Stimulated activated CD8-positive, alpha-beta memory T cell treated with anti-CD3 and anti-CD28 coated beads, Interleukin-7, amount 100 ng/mL, for 4 hours (primary cell): ENCODE results near the gene NOX4.

Experiments used
- DNase-seq, 2 donors: peaks; one replicate each; pipeline ENCODE4 v3.0.0-alpha.2; 2020; ENCODE audit warnings: low read depth in 2 of 2

The NOX4 gene

DNA sequence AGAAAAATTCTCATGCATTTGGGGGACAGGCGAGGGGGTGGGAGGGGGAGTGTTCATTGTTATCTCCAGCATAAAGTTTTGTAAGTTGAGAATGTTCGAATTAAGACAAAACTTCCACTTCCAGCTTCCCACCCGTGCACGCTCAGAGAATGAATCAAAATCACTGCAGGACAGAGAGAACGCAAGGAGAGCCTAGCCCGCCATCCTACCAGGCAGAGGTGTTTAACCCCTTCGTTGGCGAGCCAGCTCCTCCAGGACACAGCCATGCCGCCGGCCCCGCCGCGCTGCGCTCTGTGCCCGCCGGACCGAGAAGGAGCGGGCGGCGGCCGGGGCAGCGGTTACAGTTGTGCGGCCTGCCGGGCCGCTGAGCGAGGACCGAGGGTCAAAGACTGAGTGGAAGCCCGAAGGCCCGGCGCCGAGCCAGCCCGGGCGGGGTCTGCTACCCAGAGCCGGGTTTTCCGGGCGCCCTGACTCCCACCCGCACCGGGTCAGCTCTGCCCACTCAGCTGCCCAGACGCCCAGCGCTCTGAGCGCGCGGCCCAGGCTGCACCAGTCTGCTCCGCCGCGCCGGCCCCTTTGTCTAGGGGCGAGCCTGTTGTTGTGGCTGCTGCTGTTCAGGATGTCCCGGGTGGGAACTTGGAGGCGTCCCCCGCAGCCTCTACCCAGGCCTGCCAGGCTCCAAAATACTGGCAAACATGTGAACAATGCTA is at the start of gene NOX4:
NOX4 (minus strand) TSS at position 395 of the 710 bp plus-strand sequence; CDS start at position 266, 129 bp downstream.
- DNase-seq, result no peak

DNA sequence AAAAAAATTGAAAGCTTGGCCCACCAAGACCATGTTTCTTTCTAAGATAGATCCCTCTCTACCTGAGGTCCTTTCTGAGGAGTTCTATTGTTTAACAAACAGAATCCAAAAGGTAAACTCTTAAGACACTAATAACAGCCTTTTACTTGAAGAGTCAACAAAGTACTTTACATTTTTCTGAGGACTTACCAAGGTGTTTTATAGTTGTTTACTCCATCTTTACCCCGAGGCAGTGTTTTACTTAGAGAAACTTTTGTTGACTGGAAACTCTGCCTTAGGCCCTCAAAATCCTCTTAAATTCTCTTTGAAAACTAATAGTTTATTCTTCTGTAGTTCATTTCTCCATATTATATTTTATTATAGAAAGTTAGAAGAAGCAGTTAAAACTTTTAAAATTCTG is 49.7 kb upstream of the NOX4 start:
- no peak for DNase-seq

DNA sequence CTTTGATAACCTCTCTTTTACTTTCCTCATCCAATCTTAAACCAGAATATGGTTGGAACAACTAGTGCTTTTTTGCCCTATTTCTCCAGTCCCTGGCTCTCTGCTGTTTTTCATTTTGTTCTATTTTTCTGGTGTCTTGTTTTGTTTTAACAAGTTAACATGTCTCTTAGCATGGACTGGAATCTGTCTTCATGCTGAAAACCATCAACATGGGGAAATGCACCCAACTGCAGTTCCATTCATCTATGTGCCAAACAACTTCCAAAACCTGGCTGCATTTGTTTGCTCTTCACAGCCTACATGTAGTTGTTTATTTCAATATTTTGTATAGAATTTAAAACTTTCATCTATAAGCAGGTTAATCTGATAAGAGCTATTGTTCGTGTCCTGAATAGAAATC is 46.8 kb upstream of the NOX4 start:
- no peak for DNase-seq

DNA sequence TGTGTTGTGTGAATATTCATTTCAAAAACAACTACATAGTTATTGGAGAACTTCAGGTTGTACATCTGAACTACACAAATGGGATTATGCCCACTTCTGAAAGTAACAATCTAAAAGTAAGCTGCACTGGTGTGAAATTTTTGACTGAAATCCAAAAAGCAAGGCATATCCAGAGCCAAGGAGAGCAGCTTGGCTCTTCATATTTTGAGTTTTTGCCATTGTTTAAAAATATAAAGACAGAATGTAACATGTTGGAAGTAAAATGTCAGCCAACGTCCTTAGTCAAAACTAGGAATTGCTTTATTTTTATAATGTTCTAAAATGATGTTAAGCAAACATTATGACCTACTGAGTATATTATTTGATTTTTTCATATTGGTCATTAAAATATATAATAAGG is 45.8 kb upstream of the NOX4 start:
- no peak for DNase-seq

DNA sequence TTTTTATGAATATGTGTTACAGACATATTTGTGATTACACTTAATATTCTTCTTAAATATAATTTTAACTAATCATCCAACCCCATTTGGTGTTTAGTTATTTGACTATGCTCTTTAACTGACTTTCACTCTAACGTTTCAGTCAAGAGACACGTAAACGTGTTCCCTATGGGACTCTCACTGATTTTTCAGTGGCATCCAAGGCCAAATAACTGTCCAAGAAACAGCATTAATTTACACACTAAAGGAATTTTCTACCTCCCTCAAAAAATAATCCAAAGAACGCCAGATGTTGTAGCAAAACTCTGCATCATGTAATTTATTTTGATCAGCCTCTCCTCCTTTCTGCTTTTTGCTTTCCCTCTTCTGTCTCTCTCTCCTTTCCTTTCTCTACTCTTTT is 44.0 kb upstream of the NOX4 start:
- DNase-seq, result no peak

DNA sequence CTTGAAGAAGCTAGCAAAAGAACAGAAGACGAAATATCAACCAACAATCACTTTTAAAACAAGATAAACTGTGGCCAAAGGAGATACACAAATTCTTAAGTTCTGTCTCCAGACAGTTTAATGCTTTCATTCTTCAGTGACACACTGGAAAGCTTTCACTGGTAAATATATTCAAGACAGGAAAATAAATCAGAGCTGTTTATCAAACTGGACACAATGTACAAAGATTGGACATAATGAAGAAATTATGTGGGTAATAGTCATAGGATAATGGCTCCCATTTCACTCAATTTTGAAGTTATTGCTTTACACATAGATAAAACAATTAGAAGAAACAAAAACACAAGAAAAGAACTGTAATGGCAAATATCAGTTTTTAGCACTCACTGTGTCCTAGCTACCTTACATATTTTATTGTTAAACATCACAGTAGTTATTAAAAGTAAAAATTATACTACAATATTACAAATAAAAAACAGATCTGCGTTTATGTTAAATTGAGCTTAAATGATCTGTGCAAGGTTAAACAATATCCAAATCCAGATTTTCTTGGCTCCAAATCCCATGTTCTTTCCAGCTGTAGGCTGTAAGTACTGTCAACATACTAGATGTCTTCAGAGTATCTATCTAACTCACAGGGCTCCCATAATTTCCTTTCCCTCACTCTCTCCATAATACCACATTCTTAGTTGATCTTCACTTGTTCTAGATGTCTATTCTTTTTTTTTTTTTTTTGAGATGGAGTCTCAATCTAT is 38.6 kb upstream of the NOX4 start:
- DNase-seq, result no peak

DNA sequence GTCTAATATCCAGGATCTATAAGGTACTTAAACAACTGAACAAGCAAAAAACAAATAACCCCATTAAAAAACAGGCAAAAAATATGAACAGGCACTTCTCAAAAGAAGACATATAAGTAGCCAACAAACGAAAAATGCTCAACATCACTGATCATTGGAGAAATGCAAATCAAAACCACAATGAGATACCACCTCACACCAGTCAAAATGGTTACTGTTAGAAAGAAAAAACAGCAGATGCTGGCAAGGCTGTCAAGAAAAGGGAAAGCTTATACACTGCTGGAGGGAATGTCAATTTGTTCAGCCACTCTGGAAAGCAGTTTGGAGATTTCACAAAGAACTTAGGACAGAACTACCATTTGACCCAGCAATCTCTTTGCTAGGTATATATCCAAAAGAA is 30.6 kb upstream of the NOX4 start:
- no peak for DNase-seq

DNA sequence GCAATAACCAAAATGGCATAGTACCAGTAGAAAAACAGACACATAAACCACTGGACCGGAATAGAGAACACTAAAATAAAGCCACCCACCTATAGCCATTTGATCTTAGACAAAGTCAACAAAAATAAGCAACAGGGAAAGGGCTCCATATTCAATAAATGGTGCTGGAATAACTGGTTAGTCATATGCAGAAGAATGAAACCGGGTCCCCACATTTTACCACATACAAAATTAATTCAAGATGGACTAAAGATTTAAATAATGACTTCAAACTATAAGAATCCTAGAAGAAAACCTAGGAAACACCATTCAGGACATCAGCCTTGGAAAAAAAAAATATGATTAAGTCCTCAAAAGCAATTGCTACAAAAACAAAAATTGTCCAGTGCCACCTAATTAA is 30.1 kb upstream of the NOX4 start:
- DNase-seq, result no peak

DNA sequence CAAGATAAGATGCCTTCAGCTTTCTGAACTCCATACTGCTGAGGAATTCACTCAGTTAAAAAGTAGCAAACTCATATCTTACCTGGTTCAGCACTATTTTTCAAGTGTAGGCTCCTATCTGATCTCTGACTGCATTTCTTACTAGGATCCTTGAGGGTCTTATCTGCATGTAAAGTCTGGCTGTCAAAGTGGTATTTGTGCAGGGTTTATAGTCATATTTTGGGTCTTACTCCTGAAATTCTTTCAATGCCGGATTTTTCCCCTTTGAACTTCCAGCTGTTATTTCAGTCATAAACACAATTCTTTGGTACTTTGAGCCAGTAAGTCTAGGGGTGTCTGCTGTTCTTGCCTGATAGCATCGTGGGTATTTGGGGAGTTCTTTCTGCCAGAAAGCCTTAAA is 25.3 kb upstream of the NOX4 start:
- DNase-seq, result no peak

DNA sequence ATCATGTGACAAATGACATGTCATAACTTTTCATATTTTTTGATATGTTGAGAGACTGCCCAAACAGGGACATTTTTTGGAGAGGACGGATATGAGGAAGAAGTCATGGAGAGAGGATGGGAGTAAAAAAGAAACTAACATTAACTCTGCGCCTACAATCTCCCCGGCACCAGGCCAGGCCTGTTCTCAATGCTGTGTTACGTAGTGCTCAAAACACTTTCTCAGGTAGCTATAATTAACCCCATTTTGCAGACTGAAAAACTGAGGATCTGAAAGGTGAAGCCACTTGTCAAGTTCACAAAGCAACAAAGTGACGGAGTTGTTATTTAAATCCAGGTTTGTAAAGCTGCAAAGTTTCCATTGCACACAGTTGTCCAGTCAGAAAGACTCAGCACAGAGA is 17.4 kb upstream of the NOX4 start:
- DNase-seq, result no peak

DNA sequence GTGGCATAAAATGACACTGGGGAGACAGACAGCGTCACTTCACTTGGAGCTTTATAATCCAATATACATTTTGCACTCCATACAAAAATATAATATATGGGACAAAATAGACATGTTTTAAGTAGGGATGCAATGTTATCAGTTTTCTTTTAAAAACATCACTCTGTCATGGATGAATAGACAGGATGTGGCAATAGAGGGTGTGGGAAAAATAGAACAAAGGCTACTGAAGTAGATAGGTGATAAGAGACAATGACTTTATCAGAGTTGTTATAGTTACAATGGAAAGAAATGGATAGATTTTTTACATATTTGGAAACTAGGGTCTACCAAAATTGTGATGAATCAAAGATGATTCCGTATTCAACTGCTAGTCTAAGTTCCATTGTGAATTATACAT is 13.1 kb upstream of the NOX4 start:
- DNase-seq, result no peak

DNA sequence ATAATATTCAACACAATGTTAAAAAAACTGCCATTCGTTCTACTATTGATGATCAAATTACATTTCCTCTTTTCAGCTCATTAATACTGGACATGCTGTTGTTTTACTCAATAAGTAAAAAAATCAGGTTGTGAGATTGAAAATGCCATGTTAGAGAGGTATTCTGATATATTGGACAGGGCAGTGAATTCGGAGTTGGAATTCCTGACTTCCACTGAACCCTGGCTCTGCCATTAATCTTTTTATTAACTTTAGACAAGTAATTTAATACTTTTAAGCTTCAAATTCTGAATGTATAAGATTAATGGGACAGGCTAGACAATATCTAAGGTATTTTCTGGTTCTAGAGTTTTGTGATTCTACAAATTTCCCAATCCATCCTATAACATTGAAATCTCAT is 12.2 kb upstream of the NOX4 start:
- DNase-seq, result no peak

DNA sequence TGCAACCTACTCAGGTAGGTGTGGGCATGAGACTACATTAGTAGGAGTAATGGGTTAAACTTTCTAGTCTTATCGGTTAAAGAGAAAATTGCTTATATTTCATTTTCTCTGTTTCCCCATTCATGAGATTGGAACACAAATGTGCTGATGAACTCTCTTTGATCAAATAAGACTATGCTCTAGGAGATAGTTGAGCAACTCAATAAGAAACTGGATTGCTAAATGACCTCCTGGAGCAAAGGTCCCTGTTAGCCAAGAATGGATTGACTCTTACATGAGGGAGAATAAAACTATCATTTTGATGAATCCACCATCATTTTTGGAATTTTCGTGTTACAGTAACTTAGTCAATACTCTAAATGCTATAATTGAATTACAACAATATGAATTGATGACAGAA is 11.1 kb upstream of the NOX4 start:
- no peak for DNase-seq

DNA sequence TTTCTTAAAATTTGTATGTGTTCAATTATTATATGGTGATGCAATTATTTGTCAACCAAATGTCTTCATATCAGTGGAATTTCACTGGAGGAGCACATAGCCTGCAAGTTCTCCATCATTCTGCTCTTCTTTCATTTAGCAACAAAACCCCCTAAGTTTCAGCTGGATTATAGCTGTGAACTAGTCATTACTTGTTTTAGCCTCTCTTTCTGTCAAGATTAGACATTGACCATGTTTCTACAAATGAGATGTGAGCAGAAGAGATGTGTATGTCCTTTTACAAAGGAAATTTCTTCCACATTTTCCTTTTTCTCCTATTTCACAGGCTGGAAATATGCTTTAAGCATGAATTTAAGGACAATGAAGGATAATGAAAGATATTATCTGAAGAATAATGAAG is 9.2 kb upstream of the NOX4 start:
- DNase-seq, result no peak

DNA sequence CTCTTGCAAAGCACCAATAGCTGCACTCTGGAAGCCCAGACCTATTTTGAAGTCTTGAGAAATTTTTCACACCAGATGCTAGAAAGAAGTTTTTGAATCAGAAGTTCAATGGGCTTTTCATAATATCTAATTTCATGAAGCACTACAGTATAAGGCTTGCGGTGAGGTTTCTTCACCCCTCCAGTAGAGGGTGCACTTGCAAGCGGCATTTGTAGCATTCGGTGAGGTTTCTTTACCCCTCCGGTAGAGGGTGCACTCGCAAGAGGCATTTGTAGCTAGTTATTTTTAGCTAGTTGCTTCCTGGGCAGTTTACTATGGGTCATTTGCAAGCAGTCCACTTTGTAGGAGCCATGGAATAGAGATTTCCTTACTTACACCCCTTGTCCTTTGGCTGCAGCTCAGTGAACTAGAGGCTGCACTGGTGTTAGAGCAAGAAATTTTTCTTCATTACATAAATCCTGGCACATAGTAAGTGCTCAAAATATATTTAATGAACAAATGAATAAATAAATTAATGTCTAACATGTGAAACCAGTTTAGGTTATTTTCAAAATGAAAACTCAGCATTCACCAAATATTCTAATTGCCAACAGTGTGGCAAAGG is 7.8 kb upstream of the NOX4 start:
- no peak for DNase-seq

DNA sequence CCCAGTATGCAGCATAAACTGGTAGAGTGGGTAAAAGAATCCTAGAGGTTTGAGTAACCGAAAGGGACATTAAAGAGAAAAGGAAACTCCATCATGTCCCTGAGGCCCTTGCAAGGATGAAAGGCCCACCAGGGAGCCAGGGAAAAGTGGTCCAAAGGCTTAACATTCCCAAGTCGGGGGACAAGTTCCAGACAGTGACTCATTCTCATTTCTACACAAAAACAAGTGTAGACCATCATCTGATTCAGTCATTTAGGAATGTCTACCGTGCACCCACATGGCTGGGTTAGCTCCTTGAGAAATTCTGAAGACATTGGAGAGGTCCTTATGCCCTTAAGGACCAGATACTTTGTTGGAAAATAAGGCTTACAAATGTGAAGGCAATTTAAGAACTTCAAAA is 4.8 kb upstream of the NOX4 start:
- no peak for DNase-seq

DNA sequence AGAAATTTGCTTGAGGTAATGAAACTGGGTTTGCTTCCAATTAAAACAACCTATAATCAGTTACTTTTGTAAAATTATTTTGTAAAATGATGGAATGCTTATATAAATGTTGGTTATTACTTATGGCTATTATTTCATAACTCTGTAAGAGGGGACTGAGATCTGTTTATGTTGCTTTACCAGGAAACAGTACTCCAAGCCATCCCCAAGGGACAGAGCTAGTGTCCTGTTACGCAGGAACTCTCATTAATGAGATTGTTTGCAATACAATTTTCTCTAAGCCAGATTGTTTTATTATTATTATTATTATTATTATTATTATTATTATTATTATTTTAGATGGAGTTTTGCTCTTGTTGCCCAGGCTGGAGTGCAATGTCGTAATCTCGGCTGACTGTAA is 2.3 kb upstream of the NOX4 start:
- no peak for DNase-seq

DNA sequence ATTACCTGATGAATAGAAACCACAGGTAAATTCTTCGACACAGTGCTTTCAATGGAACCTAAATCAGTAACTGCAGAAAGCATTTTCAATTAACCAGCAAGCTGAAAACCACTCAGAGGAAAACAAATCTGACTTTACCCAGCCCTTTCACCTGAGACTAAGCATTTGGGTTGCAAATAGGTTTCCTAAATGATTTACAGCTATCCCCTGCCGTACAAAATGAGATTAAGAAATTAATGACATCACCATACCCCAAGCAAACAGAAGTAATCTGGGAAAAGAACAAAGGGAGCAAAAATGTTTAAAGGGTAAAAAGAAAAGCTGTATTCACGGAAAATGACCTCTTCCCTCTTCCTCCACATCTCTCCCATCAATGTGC is 584 bp downstream of the NOX4 start:
- no peak for DNase-seq

DNA sequence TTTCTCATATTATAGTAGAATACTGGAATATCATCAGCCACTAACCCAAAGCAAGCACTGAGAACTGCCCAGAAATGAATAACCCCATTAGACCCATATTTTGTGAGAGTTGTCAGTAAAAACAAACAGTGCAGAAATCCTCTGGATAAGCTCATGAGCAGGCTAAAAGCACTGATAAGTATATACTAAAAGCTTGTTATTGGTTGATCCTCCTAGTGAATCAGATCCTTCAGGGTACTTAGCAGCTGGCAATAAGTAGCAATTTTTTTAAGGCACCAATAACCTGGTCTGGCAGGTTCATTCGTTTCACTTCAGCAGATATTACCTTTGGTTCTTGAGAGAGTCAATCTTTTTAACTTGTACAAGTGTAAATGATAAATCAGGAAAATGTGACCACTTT is 1.2 kb downstream of the NOX4 start:
- no peak for DNase-seq

DNA sequence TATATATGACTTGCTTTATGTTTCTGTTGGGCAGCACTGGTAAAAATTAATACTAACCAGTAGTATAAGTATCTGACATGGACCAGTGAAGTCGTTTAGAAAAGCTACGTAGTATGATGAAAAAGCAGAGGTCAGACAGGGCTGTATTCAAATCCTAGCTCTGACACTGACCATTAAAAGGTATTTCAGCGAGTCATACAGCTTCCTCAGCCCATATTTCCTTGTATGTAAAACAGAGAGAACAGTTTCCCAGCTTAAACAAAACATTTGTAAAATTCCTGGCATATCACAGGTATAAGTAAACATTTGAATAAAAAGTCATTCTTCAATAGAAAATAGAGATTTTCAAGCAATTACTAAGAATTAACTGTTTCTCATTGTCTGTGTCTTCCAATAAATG is 4.2 kb downstream of the NOX4 start:
- no peak for DNase-seq

DNA sequence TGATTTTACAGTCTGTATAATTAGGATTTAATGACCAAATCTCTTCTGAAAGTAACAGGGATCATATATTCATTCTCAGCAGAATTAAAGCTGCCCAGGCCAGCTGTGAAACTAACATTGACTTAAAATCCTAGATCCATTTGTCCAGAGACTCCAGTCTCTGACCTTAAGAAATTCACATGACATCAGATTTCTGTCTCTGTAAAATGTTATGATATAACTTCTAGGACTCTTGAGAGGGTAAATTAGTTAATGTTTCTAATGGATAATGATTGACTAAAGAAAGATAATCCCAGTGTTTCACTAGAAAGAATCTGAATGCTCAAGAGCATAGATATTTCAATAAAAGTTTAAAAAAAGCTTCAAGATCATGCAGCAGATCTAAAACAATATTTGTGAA is 6.3 kb downstream of the NOX4 start:
- no peak for DNase-seq

DNA sequence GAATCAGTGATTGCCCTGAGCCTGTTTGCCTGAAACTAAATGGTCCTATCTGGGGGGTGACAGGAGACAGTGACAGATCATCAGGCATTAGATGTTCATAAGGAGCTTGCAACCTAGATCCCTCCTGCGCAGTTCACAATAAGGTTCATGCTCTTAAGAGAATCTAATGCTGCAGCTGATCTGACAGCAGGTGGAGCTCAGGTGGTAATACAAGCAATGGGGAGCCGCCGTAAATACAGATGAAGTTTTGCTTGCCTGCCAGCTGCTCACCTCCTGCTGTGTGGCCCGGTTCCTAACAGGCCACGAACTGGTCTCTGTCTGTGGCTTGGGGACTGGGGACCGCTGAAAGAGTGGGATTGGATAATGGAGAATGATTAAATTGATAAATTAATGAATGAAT is 14.0 kb downstream of the NOX4 start:
- no peak for DNase-seq

DNA sequence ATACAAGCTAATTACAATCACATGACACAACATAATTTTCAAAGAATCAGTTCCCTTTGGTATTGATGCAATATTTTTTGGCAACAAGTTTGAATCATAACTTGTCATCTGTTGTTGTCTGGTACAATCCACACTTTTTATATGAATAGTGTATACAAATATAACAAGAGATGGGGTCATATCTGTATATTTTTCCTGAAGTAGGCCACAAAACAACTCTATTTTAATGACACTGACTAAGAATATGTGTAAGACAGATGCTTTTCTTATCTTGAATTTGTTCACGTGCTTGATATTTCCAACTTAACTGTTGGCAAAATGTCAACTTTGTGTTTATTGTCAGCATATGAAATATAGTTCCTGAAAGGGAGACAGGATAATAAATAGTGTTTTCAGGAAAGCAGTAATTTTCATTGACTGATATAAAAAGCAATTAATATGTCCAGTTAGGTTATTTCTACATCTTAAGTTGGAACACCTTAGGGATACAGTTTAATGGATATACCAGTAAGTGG is 27.9 kb downstream of the NOX4 start:
- DNase-seq, result no peak
